Activated gamma-delta T cell treated with Interleukin-2 at 50 U/mL for 16 hours (primary cell): Measurements from ENCODE around the gene GALNT18.
"Not testable (repeated sequence)": the region's sequence is repeated elsewhere in the genome, so short reads cannot be mapped to it uniquely, and the experiment has no call there.

Experiments used
- DNase-seq: peaks from one replicate; pipeline ENCODE4 v3.0.0-alpha.2; 2020

GALNT18 gene

DNA sequence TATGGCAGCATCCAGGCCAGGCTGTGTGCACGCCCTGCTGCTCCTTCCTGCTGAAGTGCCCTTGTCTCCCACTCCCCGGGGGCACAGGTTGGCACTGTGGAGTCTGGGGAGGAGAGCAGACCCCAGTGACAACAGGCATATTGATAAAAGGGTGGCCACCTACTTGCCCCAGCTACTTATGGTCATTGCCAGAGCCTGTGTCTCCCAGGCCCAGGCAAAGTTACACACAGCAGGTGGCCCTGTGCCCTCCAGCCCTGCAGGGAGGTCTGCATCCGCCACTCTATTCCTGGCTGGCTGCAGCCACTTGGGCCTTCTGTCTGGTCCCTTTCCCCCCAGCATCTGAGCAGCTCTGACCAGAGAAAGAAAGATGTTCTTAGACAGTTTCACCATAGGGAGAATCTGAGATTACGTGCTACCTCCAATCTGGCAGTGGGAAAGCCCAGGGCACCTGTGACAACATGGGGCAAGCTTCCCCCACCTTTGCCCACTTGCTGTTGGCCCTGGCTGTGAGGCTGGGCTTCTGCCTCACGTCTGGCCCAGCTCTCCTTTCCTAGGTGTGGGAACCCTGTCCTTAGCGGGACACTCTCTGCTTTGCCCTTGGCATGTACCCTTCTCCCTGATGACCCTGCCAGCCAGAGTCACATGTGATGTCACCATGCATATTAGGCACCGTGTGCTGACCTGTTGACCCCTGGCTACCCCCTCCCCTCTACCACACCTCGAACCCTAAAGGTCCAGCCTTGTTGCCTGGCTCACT lies 243.4 kb downstream of the GALNT18 start:
- DNase-seq: no peak

DNA sequence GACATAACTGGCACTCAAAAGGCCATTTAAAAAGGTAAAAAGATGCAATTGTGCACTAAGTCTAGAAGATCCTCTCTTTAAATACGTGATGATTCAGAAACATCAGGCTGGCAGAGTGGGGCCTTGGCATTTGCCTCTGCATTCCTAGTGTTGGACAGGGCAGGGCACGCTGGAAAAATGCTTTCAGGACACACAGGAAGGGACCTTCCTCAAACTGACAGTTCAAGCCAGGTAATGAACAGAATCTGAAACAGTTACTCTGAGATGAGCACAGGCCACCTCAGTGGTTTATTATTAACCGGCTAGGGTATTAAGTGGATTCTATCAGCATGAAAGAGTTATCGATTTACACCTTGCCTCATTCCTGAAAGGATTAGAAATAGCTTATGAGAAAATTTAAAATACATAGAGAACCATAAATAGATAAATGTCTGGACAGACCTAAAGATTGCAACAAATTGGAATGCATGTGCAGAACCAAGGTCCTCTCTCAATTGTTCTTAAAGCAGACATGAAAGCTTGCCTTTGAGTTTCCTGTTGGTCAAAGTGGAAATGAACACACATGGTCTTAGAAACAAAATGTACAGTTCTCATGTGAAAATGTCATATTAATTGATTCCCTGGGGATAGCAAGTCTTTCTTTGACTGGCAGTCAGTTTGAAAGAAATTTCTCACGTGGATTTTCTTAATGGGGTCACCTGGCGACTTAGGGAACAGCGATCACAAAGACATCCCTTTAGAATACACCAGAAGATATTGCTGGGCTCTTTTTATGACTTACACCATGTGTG lies 247.3 kb downstream of the GALNT18 start:
- DNase-seq: no peak

DNA sequence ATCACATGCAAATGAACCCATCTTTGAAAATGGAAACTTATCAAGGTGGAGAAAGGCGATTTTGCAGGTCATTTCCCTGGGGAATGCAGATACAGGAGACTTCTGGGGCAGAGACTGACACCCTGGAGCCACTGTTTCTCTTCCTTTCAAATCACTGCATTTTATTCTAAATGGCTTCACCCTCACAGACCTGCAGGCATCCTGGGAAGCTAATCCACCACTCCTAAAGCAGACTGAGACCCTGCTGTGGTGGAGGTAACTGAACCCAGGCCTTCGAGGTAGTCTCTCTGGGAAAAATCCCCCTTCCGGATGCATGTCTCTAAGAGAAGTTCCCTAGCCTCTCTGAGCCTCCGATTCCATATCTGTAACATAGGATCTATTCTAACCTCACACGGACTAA lies 247.9 kb downstream of the GALNT18 start:
- no peak for DNase-seq

DNA sequence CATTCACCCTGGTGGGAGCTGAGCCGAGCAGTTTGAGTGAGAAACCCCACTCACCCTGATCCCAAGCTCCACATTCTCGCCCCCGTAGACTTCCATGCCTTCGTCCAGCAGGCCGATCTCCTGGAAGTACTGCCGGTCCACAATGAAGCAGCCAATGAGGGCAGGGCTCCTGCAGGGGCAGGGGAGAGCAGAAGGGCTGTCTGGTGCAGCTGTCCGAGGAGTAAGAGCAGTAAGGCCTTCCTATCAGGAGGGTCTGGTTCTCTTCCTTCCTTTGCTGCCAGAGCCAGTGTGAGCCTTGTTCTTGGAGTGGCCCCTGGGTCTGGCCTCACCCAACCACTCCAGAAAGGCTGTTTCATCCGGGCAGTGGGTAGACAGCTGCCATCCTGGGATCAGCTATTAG lies 249.3 kb downstream of the GALNT18 start:
- no peak for DNase-seq

DNA sequence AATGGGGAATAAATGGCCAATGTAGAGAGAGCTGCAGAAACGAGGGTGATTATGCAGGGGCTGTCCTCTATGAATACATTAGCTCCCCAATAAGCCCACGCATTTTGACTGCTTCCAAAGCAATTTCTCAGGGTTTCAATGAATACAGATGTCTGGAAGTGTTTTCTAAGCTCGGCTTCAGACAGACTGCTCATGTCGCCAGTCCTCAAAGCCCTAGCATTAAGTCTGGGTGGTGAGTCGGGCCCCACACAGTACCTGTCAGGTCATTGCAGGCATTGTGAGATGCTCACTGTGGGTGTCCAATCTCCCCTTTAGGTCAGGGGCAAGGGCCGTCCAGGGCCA lies 250.9 kb downstream of the GALNT18 start:
- no peak for DNase-seq

DNA sequence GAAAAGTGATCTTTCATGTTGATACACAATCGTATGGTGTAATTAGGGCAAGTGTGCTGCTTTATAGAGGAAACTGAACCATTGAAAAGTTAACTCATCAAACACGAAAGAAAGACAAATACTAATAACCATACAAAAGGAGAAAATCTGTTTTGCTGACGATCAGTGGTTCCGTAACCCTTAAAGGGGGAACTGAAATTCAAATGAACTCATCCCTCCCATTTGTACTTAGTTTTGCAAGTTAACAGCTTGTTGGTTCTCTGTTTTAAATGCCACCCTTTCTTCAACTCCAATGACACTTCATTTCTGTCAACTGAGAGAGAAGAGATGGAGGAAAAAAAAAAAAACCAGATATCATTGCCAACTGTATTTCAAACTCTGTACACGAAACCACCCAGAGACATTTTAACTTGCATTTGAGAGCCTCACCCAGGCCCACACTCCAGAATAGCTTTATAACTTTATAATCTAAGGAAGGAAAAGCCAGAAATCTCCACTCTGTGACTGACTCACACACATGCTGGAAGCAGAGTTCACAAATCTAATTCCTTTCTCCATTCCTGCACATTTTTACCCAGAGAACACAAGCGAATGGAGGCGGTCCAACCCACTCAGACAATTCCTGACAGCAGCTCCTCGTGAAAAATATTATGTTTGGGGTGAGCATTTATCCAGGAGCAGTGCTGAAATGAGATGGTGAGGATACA lies 251.4 kb downstream of the GALNT18 start:
- DNase-seq: no peak

DNA sequence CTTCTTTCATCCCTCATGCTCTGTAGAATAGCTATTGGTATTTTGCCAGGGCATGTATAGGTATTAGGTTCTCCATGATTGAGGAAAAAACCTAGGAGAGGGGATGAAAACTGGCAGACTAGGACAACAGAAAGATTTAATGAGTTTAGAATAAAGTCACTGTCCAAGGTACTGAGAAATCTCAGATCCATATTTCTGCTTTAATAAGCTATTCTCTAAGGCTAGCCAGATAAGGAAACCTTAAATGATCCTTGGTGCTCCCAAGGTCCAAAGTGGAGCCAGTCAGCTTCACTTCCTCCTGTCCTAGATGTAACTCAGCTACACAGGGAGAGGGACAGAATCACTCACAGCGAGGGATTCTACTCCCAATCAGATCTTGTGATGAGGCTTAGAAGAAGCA lies 255.0 kb downstream of the GALNT18 start:
- DNase-seq: no peak

DNA sequence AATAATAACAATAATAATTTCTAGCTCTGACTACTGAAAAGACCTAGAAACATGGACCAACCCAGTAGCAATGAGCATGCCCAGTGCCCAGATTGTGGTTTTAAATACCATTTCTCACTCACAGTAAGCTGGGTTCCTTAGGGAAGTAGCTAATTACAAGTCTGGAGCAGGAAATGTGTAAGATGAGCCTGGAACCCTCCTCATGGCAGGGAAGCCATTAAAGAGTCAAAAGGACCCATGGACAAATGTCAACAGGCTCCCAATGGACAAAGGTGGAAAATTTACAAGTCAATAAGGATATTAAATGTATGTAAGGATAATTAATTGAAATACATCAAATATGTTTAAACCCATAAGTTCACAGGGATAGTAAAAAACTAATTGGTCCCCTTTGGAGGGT lies 258.1 kb downstream of the GALNT18 start:
- DNase-seq: no peak

DNA sequence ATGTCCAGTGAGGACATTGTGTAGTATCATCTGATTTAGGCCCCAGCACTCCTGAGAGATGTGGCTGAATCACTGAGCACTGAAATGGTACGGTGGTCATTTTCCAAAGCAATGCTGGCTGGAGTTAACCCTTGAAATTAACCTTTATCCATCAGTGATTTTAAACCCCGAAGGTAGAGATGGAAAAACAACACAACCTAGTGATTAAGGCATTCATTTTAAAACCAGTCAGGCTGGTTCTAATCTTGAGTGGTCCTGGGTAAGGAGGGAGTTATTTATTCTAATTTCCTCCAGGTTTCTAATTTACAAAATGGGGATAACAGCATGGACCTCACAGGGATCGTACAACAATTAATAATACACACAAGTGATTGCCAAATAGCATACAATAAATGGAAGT lies 262.2 kb downstream of the GALNT18 start:
- no peak for DNase-seq

DNA sequence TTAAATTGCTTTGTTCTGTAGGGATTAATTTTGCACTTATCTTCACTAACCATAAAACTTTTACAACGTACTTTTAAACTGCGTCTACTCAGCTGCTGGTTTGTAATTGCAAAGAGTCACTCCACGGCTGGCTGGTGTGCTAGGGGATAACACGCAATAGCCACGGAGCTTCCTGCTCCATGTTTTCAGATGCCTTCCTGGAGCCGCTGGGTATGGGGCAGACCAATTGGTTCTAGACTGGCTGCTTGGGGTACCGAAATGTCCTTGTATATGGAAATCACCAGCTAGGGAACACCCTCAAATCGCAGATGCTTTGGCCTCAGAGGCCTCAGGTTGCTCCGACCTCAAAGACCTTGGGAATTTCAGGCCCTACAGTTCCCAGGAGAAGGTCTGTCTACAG lies 265.0 kb downstream of the GALNT18 start:
- DNase-seq: no peak

DNA sequence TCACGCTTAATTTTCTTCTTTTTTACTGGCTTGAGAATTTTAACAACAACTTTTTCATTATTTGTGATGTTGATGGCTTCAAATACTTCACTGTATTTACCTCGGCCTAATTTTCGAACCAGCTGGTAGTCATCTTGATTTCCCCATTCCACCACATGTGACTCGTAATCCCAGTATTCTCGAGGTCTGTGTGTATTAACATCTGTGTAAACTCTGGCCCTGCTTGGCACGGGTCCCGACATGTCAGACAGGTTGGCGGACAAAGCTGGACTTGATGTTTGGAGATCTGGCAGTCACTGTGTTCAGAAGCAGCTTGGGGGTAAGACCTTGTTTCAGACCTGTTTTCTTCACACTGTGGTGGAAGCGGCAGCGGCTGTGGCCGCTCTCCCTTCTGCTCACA lies 268.9 kb downstream of the GALNT18 start, which contains the start of gene CSNK2A3:
Gene CSNK2A3 (minus strand): TSS at position 373 of the 400 bp plus-strand sequence. CDS start 131 bp downstream, at position 242.
- DNase-seq: not testable (repeated sequence)

DNA sequence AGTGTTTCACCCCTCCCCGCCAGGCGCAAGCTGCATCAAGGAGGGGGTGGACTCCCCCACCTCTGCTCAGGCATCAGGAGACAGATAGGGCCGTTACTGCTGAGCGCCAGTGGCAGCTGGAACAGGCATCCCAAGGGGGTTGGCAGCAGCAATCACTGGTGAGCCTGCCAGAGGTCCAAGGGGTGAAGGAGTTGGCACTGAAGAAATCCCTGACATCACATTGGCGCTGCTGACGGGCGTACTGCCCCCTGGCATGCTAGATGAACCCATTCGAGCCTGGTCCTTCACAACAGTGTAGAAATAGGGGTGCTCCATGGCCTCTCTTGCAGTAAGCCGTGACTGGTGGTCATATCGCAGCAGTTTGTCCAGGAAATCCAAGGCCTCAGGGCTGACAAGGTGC lies 270.0 kb downstream of the GALNT18 start:
- not testable (repeated sequence) for DNase-seq

DNA sequence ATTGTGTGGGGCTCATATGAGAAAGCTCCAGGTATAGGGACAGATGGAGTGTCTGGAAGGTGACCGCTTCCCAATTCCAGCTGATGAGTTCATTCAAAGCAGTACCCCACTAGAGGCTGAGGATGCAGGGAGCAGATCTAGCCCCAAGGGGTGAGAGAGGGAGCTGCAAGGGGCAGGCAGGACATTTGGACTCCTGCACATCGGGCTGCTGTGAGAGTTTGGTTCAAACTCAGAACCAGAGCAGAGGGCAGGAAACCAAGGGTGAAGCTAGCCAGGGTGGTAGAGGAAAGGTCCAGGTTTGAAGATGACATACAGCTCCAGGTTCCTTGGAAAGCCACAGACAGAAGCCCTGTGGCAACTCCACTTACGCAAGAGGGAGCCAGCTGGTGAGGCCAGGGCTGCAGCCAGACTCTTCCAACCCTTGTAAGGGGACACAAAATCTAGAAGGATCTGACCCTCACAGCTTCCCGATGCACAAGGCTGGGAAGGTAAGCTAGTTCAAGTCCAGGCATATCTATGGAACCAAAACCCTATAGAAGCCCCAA lies 270.7 kb downstream of the GALNT18 start:
- no peak for DNase-seq

DNA sequence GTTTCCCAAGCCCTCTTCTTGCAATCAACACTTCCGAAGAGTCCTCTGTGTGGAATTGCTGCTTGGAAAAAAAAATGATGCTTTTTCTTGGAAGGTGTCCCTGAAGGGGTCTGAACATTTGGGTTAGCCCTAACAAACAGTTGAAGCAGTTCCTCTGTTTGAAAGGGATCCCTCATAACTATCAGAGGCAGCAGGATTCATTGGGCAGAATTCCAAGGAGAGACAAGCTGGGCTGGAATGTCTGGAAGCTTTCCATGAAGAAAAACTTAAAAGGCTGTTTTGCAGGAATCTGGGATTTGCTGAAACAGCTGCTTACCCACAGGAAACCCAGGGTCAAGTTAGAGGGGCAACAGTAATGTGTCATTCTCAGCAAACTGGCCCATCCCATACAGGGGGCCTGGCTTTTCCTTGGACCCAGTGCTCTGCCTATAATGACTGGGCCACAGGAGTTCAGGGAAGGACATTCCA lies 271.9 kb downstream of the GALNT18 start:
- DNase-seq: no peak

DNA sequence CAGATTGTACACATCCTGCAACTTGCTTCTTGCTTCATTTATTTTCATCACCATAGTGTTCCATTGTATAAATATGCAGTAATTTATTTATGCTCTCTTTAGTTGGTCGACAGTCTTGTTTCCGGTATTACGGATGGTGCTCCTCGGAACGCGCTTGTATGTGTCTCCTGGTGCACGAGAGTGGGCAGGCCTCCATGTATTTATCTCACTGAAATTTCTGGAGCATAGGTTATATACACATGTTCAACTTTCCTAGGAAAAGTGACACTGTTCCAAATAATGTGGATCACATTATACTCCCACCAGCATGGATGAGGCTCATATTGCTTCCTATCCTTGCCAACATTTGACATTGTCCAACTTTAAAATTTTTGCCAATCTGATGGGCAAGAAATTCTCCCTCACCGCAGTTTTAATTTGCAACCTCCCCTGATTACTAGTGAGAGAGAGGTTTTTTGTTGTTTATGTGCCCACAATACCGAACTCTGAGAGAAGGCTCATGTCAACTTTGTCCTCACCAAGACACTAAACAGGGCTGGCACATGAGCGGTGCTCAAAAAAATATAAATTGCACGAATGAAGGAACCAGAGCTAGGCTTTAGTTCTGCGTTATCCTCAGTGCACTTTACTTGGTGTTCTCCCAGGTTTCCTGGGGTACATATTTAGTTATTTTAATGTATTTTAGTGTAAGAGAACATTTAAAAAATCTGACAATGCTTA lies 272.5 kb downstream of the GALNT18 start:
- DNase-seq: no peak

DNA sequence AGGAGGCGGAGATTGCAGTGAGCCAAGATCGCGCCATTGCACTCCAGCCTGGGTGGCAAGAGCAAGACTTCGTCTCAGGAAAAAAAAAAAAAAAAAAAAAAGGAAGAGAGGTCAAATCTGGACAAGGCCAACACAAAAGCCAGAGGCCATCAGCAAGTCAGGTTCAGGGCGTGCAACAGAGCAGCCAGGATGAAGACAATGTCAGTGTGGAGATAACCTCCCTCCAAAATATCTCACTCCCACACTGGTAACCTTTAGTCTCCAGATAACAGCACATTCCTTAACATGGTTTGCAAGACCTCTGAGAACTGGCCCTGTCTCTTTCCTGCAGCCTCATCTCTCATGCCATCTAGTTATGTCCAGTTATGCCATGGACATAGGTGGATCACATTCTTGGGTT lies 273.5 kb downstream of the GALNT18 start:
- DNase-seq: no peak

DNA sequence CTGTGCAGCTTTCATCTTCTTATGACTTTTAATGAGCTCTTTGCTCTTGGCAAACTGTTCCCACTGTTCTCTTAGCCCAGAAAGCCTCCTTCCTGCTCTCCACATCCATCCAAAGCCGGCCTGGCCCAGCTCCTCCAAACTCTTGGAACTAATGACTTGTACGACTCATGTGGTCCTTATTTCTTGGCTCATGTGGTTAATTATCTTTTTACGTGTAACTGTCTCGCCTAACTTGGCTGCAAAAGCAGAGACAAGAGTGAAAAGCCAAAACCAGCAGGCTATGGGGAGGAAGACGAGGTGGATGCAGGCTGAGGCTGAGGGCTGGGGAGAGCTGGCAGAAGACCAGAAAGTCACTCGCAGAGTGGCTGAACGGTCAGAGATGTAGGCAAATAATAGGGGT lies 274.2 kb downstream of the GALNT18 start:
- no peak for DNase-seq

DNA sequence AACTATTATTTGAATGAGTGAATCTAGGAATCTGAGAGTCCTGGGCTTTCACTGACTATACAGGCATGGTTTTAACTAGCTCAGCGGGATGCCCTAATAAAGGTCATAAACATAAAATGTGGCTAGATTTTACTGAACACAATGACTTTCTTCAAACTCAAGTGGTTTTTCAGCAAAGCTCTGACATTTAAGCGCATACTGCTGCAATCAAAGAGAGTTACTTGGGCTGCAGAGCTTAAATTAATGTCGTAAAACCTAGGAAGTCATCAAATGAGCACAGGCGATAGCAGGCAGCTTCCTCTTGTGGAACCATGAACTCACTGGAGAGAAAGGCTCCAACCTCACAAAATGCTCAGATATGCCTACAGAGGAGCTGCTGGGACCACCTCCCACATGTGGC lies 275.5 kb downstream of the GALNT18 start:
- no peak for DNase-seq

DNA sequence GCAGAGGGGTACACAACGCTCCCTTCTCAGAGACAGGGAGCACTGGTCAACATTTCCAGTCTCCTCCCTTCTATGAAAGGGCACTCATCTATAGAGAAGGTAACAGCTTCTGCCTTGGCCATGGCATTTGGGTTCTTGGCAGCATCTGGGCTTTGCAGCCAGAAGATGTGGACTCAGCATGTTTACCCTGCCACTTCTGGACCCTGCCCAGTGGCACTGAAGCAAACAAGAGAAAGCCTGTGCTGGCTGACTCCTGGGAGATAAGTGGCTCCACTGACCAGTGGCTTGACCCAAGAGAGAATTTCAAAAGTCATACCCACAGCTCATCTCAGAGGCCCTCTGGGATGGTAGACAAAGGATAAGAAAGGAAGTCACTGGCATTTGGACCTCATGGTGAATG lies 276.7 kb downstream of the GALNT18 start:
- no peak for DNase-seq

DNA sequence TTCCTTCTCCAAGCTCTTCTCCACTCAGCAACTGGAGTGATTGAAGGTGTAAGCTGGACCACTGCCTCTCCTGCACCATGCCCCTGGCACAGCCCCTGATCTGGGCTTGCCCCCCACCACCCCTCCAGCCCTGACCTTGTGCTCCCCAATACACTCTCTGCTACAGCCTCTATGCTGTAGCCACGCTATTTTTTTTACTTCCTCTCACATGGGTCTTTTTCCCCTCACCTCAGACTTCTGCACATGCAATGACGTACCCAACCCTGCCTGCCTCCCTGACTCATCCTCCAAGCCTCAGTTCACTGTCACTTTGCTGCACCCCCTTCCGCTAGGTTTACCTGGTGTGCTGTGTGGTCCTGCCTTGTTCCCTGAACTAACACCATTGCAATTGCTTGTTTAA lies 277.8 kb downstream of the GALNT18 start:
- DNase-seq: no peak

DNA sequence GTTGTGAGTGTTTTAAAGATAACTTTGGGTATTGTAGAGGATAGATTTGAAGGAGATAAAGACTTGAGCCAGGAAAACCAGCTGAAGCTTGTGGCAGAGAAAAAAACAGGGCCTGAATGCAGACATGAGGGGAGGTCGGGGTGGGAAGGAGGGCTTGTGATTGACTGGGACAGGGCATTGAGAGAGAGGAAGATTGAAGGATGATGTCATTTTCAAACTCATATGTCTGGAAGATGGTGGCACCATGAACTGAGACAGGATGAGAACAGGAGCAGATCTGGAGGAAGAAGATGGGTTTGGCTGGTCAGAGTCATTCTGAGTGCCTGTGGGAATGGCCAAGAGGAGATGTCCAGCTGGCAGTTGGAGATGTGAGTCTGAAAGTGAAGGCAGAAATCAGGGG lies 283.5 kb downstream of the GALNT18 start:
- no peak for DNase-seq

DNA sequence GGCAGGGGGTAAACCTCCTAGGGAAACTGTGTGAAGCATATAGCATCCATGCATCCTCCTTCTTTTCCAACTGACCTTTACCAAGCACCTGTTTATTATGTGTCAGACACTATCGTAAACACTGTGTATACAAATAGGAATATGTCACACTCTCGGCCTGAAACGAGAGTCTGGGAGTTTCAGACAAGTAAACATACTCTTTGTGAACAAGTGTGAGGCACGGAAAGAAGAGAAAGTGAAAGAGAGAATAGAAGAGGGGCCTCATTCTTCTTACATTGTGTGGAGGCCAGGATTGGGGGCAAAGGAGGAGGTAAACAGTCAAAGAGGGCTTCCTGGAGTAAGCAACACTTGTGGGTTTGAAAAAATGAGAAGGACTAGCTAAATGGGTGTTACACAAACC lies 285.1 kb downstream of the GALNT18 start:
- no peak for DNase-seq

DNA sequence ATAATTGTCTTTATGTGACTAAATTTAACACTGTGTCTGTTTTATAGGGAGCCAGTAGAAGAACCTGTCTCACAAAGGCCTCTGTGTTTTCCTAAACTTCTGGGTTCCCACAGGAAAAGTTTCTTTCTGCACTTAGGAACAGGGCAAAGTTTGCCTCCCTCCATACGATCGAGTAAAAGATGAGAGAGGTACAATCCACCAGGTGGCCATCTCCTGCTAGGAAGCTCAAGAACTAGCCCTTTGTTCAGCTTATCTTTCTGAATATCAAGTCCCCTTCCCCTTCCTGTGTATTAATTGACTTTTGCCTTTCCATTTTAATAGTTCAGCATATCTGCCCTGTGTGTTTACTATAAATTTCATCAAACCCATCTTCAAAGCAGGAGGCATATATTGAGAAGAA lies 286.8 kb downstream of the GALNT18 start:
- DNase-seq: no peak
